ENCODE measurements around the gene ZBTB9.

Gene ZBTB9

GRCh38 chr6:33418690-33419291 is 35.6 kb upstream of the ZBTB9 start:
- DNase-seq (ENCODE audit: low spot score): peak; percentile 90

- peak; percentile 74 for DNase-seq (ENCODE audit: low spot score)
These were observed 34.5 kb upstream of the ZBTB9 start, which contains the start of gene SYNGAP1 for GRCh38 chr6:33419580-33420490. TSS of gene SYNGAP1 (plus strand) at chr6:33420065. CDS start at chr6:33420265, 200 bp downstream.

DNA sequence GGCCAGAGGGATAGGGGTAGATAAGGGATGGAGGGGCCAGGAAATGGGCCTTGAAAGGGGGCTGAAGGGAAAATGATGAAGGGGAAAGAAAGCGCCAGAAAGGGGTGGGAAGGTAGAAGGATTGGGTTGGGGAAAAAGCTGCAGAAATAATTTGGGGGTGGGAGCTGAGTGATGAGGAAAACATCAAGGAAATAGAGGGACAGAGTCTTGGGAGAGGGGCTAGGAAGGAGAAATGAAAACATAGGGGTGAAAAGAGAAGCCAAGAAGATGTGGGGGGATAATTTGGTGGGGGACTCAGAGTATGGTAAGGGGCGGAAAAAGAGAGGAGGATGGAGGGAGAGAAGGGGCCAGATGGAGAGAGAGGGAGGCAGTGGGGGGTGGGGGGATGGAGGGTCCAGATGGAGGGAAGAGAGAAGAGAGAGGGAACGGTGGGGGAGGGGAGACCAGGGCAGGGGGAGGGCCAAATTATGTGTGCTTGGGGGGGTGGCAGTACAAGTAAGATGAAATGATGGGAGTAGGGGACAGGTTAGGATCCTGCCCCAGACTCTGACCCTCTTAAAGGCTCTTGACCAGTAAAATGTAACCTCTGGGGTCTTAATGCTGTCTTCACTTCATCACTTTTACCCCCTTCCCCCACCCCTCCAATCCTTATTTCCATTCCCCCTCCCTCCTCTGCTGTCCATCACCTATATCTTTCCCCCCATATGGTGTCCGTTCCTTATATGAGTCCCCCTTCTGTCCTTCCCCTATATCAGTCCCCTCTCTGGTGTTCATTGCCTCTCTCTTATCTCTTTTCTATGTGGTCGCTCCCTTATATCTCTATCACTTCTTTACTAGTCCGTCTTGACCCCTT is 33.7 kb upstream of the ZBTB9 start:
- DNase-seq (ENCODE audit: low spot score): peak; percentile 46

GRCh38 chr6:33421344-33421643 is 33.1 kb upstream of the ZBTB9 start:
- DNase-seq (ENCODE audit: low spot score): no peak

DNA sequence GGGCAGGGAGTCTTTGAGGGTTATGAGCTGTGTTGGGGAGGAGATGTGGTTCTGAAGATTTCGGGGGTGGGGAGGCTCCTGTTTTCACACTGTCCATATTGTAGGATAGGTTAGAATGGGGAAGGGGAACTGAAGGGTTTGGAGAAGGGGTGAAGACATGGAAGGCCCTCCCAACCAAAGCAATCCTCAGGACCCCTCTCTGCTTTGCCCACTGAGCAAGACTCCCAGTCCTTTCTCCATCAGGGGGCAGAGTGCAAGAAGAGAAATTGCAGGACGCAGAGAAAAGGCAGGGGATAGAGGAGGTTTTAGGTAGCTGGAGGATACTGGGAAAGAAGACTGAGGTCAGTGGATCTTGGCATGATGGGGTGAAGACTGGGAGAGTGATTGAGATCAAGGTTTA is 30.6 kb upstream of the ZBTB9 start:
- DNase-seq (ENCODE audit: low spot score): no peak

GRCh38 chr6:33424855-33425667 is 29.3 kb upstream of the ZBTB9 start:
- no peak for DNase-seq (ENCODE audit: low spot score)

DNA sequence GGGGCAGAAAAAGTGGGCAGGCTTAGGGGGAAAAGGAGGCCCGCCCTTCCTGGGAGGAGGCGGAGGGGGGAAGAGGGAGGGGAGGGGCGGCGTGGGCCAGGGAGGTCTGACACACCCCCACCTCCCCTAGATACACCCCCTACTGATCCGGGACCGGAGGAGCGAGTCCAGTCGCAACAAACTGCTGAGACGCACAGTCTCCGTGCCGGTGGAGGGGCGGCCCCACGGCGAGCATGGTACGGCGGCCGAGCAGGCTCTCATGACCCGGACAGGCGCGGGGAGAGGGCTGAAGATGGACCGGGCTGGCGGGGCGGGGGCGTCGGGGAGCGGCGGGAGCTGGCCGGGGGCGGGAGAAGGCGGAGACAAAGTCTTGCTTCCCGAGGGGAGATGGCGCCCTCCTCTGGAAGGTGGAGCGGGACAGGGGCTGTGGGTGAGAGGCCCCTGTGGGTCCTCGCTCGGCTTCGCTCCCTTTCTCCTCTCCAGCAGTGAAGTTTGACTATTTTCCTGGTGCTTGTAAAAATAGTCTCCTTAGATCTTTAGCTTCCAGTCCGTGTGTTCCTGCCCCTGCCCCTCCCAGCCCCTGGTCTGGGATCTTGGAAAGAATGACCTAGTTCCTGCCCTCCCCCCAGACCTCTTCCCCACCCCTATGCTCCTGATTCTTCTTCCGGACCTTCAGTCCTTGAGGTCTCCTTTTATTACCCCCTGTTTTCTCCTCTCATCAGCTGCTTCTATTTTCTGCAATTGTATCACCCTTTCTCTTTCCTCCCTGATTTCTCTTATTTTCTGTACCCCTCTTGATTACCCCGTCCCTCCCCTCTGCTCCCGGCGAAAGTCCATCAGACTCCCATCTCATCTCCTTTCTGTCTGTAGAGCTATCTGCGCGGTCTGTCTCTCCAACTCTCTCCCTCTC is 28.5 kb upstream of the ZBTB9 start:
- DNase-seq (ENCODE audit: low spot score): peak; percentile 80

GRCh38 chr6:33426590-33427511 is 27.5 kb upstream of the ZBTB9 start:
- no peak for DNase-seq (ENCODE audit: low spot score)

DNA sequence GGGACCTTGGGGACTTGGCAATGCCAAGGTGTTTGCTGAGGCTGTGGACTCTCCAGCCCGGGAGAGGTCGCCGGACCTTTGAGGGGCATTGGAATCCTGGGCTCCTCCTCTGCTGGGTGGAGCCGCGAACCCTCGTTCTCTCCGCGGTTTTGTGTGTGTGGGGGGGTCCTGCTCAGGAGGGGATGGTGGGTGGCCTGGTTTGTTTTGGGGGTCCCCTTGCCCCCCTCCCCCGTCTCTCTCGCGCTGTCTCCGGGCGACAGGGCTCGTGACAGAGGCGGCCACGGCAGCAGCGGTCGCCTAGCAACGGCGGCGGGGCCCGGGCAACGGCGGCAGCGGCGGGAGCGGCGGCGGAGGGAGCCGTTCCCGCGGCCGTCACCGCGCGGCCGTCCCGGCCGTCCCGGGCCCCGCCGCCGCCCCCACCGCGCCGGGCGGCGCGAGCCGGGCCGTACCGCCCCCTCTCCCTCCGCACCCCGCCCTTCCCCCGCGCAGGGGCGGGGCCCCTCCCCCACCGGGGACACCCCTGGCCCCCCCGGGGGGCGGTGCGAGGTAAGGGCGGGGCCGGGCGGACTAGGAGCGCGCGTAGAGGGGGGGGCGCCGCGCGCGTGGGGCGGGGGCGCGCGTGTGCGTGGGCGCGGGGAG is 26.7 kb upstream of the ZBTB9 start:
- peak; percentile 34 for DNase-seq (ENCODE audit: low spot score)

- no peak for DNase-seq (ENCODE audit: low spot score)
These were observed 26.0 kb upstream of the ZBTB9 start for GRCh38 chr6:33428224-33428965.

DNA sequence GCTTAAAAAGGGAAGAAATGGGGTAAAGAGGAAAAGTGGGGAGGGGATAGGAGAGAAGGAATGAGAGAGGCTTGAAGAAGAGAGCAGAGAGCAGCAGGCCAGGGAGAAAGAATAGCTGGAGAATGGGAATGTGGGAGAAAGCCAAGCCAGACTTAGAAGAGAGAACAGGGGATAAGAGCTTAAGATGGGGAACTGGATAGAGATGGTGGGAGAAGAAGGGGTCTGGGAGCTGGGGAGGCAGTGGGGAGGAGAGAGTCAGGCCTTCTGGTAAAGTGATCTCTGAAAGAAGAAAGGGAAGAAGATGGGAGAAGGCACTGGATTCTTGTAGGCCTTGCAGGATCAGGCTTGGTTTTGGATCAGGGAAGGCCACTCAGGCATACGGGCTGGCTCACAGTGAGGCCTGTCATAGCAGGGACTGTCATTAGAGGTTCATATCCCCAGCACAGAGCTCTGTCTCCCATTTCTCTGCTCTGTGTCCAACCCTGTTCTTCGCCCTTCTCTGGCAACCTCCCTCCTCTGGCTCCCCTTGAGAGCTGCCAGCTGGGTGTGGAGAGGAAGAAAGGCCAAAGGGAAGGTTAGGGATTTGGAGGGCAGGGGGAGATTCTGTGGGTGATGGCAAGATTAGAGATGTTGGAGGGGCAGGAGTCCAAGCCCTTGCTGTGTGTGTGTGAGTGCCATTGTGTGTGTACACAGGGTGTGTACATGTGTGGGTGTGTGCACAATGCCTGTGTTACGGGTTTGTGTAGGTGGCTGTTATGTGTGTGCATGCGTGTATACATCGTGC is 25.2 kb upstream of the ZBTB9 start:
- DNase-seq (ENCODE audit: low spot score): no peak

DNA sequence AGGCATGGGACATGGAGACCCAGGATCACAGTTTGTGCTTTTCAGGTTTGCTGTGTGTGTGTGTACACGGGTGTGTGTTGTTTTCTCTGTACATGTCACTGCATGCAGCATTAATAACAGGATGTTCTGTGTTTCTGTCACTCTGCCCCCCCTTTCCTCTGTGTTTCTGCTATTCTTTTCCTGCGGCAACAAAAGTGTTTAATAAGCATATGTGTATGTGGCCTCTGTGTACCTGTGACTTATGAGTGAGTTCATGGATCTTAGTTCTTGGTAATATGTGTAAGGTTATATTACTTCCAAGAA is 24.7 kb upstream of the ZBTB9 start:
- no peak for DNase-seq (ENCODE audit: low spot score)

- no peak for DNase-seq (ENCODE audit: low spot score)
These were observed 24.0 kb upstream of the ZBTB9 start for GRCh38 chr6:33430334-33430733.

DNA sequence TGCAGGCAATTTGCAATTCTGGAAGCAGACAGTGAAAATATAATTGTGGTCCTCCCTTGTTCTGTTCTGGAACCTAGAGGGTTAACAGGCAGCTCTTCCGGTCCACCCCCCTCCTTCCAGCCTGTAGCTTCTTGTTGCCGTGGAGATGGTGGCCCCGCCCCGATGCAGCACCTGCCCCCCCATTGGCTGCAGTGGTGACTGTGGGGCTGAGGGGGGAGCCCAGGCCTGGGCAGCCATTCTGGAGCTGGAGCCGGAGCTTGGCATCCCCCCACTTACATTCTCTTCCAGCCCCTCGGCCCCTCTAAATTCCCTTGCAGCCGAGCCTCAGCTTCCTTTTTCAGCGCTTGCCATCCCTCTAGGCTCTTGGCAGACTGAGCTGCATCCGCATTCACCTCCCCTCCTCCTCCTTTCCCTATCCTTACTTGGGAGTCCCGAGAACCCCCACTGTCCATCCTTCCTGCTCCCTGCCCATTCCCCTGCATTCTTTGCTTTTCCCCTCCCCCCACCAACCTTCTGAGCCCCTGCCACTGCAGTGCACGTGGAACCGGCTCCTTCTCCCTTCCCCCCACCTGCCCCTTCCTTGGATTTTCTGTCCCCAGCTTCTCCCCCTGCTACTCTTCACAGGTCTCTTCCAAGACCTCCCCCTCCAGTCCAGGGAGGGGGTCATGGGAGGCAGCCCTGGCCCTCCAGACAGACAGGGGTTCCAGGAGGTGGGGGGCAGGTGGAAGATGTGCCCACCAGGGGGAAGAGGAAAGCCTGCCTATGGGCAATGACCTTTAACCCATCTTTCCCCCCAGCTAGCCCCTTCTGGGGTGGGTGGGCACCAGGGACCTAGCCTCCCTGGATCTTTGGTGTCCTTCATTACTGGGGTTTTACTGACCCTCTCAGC is 23.1 kb upstream of the ZBTB9 start:
- DNase-seq (ENCODE audit: low spot score): peak; percentile 77

DNA sequence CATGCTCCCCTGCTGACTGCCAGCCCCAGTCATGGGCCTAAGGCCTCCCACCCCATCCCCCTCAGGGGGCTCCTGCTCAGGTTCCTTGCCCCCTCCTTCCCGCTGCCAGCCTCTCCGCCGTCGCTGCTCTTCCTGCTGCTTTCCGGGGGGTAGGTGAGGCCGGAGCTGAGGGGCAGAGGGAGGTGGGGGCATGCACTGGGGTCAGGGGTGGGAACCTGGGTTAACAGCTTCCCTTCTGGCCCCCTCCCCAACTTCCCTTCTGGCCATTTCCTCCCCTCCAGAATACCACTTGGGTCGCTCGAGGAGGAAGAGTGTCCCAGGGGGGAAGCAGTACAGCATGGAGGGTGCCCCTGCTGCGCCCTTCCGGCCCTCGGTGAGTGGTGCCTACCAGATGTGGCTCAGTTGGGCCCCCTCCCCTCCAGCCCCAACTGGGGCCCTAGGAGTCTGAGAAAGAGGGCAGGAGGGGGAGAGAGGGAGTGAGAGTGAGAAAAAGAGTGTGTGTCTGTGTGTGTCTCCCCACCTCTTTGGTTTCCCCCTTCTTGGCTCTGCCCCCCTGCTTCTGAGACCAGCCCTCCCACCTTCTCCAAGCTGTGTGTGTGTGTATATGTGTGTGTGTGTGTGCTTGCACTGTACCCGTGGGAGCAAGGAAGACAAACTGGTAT is 22.4 kb upstream of the ZBTB9 start:
- DNase-seq (ENCODE audit: low spot score): no peak

- no peak for DNase-seq (ENCODE audit: low spot score)
These were observed 21.8 kb upstream of the ZBTB9 start for GRCh38 chr6:33432546-33432945.

Measured in cerebellar cortex (tissue), 1 donor.